Hematopoietic multipotent progenitor cell treated with erythropoietin and hydrocortisone succinate and interleukin-3 and kit ligand, for 6 days (in vitro differentiated cells): ENCODE results near the gene MAZ.
"Not testable (repeated sequence)": the region's sequence is repeated elsewhere in the genome, so short reads cannot be mapped to it uniquely, and the experiment has no call there.

Source experiments
- DNase-seq: peaks from one replicate; pipeline ENCODE4 v3.0.0-alpha.2; 2015

Gene MAZ

GRCh38 chr16:29784901-29785500 lies 21.3 kb upstream of the MAZ start:
- DNase-seq: peak; percentile 84

- not testable (repeated sequence) for DNase-seq
Measured at GRCh38 chr16:29787155-29787554, 19.2 kb upstream of the MAZ start.

GRCh38 chr16:29789775-29790182 lies 16.6 kb upstream of the MAZ start:
- DNase-seq: no peak

GRCh38 chr16:29790183-29790948 lies 16.0 kb upstream of the MAZ start, which contains the start of gene KIF22:
Gene KIF22 (plus strand): TSS chr16:29790751. CDS start chr16:29790760, 9 bp downstream.
- peak; percentile 99 for DNase-seq

- no peak for DNase-seq
Measured at GRCh38 chr16:29790949-29791844, 15.1 kb upstream of the MAZ start.

GRCh38 chr16:29791845-29792807 lies 14.2 kb upstream of the MAZ start:
- DNase-seq: peak; percentile 57

- not testable (repeated sequence) for DNase-seq
Measured at GRCh38 chr16:29793153-29793552, 13.2 kb upstream of the MAZ start.

GRCh38 chr16:29794231-29794710 lies 12.1 kb upstream of the MAZ start:
- DNase-seq: no peak

GRCh38 chr16:29802416-29802935 lies 3.9 kb upstream of the MAZ start:
- DNase-seq: no peak

GRCh38 chr16:29804020-29804419 lies 2.3 kb upstream of the MAZ start:
- DNase-seq: no peak

- DNase-seq: peak; percentile 59
Measured at GRCh38 chr16:29804455-29805231, 1.7 kb upstream of the MAZ start.

GRCh38 chr16:29805232-29806098 lies 864 bp upstream of the MAZ start:
- peak; percentile 98 for DNase-seq

GRCh38 chr16:29806641-29807425 lies 504 bp downstream of the MAZ start:
- peak; percentile 80 for DNase-seq

- DNase-seq: peak; percentile 96
Measured at GRCh38 chr16:29807426-29808218, 1.3 kb downstream of the MAZ start.

- DNase-seq: no peak
Measured at GRCh38 chr16:29808219-29808900, 2.0 kb downstream of the MAZ start.

- DNase-seq: no peak
Measured at GRCh38 chr16:29809031-29809747, 2.9 kb downstream of the MAZ start.
